ENCODE measurements around the gene ARRB1. TPM values are rescaled to one million over a fixed set of nuclear protein-coding genes. Genes with fewer than 3 reads are reported as not detected.

ARRB1 gene
- total RNA-seq, 1 donor from 2014 or later = 8.8 TPM

DNA sequence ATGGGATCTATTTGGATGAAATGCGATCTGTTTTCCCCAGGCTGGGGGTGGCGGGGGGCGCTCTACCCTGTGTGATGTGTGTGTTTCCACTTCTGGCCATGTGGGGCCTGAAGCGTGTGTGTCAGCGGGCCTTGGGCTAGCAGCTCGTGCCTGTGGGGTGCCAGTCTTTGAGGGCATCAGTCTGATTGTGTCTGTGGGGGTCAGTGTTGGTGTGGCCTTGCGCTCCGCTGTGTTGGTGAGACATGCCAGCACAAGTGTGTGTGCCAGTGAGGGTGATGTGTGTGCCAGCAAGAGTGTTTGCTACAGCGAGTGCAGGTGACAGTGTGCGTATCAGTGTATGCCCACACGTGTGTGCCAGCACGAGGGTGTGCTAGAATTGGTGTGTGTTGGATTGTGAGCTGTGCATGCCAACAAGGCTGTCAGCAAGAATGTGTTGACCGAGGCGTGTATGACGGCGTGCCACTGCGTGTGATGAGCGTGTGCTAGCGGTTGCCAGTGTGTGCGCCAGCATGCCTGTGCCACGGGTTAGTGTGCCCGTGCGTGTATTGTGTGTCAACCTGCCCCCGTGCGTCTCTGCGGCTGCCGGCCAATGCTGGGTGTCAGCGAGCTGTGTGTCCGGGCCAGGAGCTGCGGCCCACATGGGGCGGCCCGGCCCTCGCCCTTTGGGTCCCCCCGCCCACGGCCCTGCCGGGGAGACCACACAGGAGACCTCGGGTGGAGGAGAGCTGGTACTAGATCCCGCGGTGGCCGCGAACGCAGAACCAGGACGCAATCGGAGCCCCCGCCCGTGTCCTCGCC is 519 bp downstream of the ARRB1 start:
- TF ChIP-seq, protein P1, sequence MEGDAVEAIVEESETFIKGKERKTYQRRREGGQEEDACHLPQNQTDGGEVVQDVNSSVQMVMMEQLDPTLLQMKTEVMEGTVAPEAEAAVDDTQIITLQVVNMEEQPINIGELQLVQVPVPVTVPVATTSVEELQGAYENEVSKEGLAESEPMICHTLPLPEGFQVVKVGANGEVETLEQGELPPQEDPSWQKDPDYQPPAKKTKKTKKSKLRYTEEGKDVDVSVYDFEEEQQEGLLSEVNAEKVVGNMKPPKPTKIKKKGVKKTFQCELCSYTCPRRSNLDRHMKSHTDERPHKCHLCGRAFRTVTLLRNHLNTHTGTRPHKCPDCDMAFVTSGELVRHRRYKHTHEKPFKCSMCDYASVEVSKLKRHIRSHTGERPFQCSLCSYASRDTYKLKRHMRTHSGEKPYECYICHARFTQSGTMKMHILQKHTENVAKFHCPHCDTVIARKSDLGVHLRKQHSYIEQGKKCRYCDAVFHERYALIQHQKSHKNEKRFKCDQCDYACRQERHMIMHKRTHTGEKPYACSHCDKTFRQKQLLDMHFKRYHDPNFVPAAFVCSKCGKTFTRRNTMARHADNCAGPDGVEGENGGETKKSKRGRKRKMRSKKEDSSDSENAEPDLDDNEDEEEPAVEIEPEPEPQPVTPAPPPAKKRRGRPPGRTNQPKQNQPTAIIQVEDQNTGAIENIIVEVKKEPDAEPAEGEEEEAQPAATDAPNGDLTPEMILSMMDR (IDR thresholded peaks at IDR 0.05; ENCODE audit: insufficient read depth, low read length, poor library complexity, severe bottlenecking) = no peak
- Histone ChIP-seq H3K36me3 (ENCODE audit: control insufficient read depth, insufficient read depth, low read length) (no peaks in the 10 kb centered on the region), H3K27me3 (ENCODE audit: control insufficient read depth, insufficient read depth, low read length) (no peaks in the 10 kb centered on the region), H3K4me3 (ENCODE audit: low read depth, low read length) (peak overlapping the region; percentile 53)
- DNase-seq (ENCODE audit: low read depth) = no peak

DNA sequence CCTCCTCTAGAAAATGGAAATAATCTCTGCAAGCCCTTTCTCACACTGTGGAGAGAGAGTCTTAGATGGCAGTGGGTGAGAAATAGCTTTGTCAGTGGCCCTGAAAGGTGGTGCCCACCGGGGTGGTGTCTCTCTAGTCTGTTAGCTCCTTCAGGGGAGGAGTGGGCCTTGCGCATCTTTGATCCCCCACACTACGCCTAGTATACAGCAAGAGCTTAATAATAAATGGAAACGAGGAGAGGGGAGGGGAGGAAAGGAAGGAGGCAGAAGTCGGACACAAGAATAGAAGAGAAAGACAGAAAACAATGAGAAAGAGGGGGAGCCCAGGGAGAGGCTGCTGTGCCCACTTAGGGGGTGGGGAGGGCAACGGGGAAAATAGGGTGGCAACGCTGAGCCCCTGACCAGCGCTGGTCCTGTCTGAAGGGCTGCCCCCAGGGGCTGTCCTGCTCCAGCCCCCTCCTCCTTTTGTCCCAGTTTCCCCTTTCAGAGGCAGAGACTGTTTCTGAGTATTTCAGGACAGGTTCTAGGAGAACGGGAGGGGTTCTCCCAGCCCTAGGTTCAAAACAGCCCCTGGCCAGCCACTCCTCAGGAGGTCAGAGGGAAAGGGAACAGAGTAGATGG is 1.2 kb downstream of the ARRB1 start:
- Histone ChIP-seq H3K4me3 (ENCODE audit: low read depth, low read length) (no peak overlapping the region), H3K36me3 (ENCODE audit: control insufficient read depth, insufficient read depth, low read length) (no peaks in the 10 kb centered on the region), H3K27me3 (ENCODE audit: control insufficient read depth, insufficient read depth, low read length) (no peaks in the 10 kb centered on the region)
- TF ChIP-seq, protein P1 (IDR thresholded peaks at IDR 0.05; ENCODE audit: insufficient read depth, low read length, poor library complexity, severe bottlenecking) = no peak
- DNase-seq (ENCODE audit: low read depth) = no peak

DNA sequence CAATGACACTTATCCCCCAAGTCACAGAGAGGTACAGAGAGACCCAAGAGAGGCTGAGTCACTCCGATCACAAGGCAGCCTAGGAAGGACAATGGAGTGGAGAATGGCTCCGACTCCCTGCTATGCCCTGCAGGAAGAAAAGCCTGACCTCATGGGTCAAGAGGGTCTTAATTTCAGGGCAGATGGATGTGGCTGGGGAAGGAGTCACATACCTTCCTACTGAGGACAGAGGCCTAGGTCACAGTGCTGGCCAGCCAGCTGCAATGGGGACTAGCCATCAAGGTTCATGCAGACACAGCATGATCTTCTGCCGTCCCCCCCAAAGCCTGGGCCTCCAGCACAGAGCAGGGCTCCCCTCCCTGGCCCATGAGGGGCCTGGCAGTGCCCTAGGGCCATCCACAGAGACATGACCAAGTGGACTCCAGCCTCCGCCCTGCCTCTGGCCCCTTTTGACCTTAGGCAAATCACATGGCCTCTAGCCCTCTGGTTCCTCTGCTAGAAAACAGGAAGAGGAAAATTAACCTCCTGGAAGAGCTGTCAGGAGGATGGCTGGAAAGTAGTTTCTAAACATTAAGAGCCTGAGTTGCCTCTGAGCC is 1.8 kb downstream of the ARRB1 start:
- no peak overlapping the region for H3K4me3 ChIP-seq (ENCODE audit: low read depth, low read length)
- DNase-seq (ENCODE audit: low read depth) = no peak
- no peaks in the 10 kb centered on the region for H3K27me3 ChIP-seq (ENCODE audit: control insufficient read depth, insufficient read depth, low read length)
- no peaks in the 10 kb centered on the region for H3K36me3 ChIP-seq (ENCODE audit: control insufficient read depth, insufficient read depth, low read length)
- TF ChIP-seq, protein P1 (IDR thresholded peaks at IDR 0.05; ENCODE audit: insufficient read depth, low read length, poor library complexity, severe bottlenecking) = no peak

DNA sequence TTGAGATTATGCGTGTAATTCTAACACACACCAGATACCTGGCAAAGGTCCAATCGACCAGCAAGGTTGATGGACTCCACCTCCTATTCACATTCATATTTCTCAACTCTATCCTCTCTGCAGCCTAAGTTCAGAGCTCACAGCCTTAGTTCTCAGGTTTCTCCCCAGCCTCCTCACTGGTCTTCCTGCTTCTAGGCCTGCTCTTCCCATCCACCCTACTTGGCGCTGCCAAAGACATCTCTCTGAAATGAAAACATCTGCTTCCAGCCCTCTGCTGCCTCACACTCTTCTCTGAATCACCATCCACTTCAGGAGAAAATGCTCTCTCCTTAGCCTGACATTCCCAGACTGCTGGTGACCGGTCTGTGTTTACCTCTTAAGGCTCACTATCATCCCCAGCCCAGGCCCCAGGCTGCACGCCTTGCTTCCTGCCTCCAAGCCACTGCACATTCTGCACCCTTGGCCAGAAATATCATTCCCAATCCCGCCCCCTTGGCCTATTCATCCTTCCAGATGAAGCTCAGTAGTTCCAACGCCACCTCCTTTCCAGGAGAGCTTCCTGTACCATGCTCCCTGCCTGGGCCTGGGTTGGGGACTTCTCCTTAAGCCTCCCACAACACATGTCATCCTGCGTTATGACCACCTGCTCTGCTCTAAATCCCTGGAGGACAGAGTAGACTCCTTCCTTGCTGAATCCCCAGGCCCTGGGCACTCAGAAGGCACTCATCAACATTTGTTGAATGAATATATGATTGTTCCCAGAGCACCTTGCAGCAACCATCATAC is 3.5 kb downstream of the ARRB1 start:
- H3K36me3 ChIP-seq (ENCODE audit: control insufficient read depth, insufficient read depth, low read length) = no peaks in the 10 kb centered on the region
- TF ChIP-seq, protein P1 (IDR thresholded peaks at IDR 0.05; ENCODE audit: insufficient read depth, low read length, poor library complexity, severe bottlenecking) = no peak
- DNase-seq (ENCODE audit: low read depth) = no peak

DNA sequence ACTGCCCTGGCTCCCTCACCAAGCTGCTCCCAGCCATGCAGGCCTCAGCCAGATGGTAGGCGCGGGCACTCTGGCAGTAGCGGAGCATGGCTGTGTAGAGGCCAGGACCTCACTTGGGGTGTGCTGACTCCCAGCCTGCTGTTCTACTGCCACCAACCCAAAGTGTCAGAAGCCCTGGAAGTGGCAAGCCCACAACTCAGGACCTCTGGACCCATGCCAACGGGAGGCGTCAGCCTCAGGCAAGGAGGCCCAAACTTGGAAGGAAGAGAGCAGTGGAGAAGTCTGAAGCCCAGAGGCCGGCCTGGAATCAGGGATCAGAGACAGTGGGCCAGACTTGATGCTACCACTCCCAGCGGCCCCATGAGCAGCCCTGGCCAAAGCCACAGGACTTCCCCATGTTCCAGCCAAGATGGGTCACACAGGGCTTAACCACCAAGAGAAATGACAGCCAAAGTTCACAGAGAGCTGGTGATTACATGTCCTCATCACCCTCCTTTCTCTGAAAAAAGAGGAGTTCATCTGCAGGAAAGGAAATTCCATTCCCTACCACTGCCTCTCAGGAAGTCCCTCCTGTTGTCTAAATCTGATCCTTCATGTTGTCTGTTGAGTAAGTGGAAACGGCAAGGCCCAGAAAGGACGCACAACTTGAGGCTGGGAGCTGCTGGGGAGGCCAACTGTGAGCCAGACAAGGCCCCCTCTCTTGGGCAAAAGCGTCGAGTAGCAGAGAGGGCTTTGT is 4.4 kb downstream of the ARRB1 start:
- Histone ChIP-seq H3K27me3 (ENCODE audit: control insufficient read depth, insufficient read depth, low read length) (no peaks in the 10 kb centered on the region), H3K36me3 (ENCODE audit: control insufficient read depth, insufficient read depth, low read length) (no peaks in the 10 kb centered on the region), H3K4me3 (ENCODE audit: low read depth, low read length) (no peak overlapping the region)
- TF ChIP-seq, protein P1 (IDR thresholded peaks at IDR 0.05; ENCODE audit: insufficient read depth, low read length, poor library complexity, severe bottlenecking) = no peak
- no peak for DNase-seq (ENCODE audit: low read depth)

More for the DNA sequence above, 3.5 kb downstream of the ARRB1 start:
- Histone ChIP-seq H3K27me3 (ENCODE audit: control insufficient read depth, insufficient read depth, low read length) (no peaks in the 10 kb centered on the region), H3K4me3 (ENCODE audit: low read depth, low read length) (no peak overlapping the region)
